ENCODE measurements around the gene ZIC1.

ZIC1 gene

GRCh38 chr3:147422601-147423536 is 13.7 kb downstream of the ZIC1 start:
- DNase-seq (ENCODE audit: low spot score), result no peak

- DNase-seq (ENCODE audit: low spot score), result no peak
These were observed 14.3 kb downstream of the ZIC1 start for GRCh38 chr3:147423537-147423797.

GRCh38 chr3:147423798-147424580 is 14.8 kb downstream of the ZIC1 start:
- DNase-seq (ENCODE audit: low spot score), result no peak

GRCh38 chr3:147424581-147425387 is 15.6 kb downstream of the ZIC1 start:
- DNase-seq (ENCODE audit: low spot score), result no peak

GRCh38 chr3:147425388-147425850 is 16.3 kb downstream of the ZIC1 start:
- DNase-seq (ENCODE audit: low spot score), result no peak

GRCh38 chr3:147426931-147427330 is 17.8 kb downstream of the ZIC1 start:
- no peak for DNase-seq (ENCODE audit: low spot score)

- DNase-seq (ENCODE audit: low spot score), result no peak
These were observed 18.6 kb downstream of the ZIC1 start for GRCh38 chr3:147427746-147428145.

- no peak for DNase-seq (ENCODE audit: low spot score)
These were observed 19.2 kb downstream of the ZIC1 start for GRCh38 chr3:147428326-147428725.

- no peak for DNase-seq (ENCODE audit: low spot score)
These were observed 19.6 kb downstream of the ZIC1 start for GRCh38 chr3:147428754-147429153.

GRCh38 chr3:147431751-147432150 is 22.6 kb downstream of the ZIC1 start:
- no peak for DNase-seq (ENCODE audit: low spot score)

GRCh38 chr3:147447224-147447623 is 38.1 kb downstream of the ZIC1 start:
- DNase-seq (ENCODE audit: low spot score), result no peak

GRCh38 chr3:147449669-147450068 is 40.5 kb downstream of the ZIC1 start:
- no peak for DNase-seq (ENCODE audit: low spot score)

GRCh38 chr3:147458995-147459704 is 50.0 kb downstream of the ZIC1 start:
- DNase-seq (ENCODE audit: low spot score), result no peak

- DNase-seq (ENCODE audit: low spot score), result no peak
These were observed 53.7 kb downstream of the ZIC1 start for GRCh38 chr3:147462856-147463255.
